Hippocampal formation (tissue), 2 donors: ENCODE data around the gene PPIA.
A peak's percentile ranks its signal among the peaks of the same experiment; 100 is the strongest.
"Not testable (repeated sequence)": the region's sequence is repeated elsewhere in the genome, so short reads cannot be mapped to it uniquely, and the experiment has no call there.

Experiments used
- DNase-seq, 2 donors: peaks; one replicate each; lab custom pipeline; 2025; lab: John Stamatoyannopoulos, UW

The PPIA gene

DNA sequence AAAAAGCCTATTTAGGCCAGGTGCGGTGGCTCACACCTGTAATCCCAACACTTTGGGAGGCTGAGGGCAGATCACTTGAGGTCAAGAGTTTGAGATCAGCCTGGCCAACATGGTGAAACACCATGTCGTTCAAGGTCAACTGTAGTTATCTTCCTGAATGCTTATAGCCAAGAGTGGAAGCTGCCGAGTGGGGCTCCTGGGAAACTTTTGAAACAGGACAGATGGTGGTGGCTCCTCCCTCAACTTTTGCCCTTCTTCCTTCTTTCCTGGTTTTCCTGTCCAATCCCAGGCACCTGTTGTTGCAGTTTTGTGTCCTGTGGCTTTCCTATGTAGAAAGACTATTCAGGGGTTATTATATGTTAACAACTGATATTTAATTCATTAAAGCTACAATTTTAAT lies 8.7 kb upstream of the PPIA start:
- no peak for DNase-seq

DNA sequence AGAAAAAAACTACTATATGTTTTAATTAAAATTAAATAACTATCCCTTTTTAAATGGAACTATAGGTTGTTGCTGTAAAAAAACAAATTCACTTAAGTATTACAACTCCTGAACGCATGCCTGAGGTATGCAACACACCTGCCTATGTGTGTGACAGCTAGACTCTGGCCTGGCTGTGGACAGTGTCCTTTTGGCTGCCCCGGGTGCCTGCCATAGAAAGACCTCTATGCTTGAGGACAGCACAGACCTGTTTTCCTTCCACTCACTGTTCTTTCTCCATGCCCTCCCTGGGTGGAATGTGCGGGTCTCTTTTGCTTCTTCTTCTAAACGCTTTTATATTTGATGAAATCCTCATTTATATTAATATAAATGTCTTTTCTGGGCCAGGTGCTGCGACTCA lies 6.5 kb upstream of the PPIA start:
- no peak for DNase-seq

DNA sequence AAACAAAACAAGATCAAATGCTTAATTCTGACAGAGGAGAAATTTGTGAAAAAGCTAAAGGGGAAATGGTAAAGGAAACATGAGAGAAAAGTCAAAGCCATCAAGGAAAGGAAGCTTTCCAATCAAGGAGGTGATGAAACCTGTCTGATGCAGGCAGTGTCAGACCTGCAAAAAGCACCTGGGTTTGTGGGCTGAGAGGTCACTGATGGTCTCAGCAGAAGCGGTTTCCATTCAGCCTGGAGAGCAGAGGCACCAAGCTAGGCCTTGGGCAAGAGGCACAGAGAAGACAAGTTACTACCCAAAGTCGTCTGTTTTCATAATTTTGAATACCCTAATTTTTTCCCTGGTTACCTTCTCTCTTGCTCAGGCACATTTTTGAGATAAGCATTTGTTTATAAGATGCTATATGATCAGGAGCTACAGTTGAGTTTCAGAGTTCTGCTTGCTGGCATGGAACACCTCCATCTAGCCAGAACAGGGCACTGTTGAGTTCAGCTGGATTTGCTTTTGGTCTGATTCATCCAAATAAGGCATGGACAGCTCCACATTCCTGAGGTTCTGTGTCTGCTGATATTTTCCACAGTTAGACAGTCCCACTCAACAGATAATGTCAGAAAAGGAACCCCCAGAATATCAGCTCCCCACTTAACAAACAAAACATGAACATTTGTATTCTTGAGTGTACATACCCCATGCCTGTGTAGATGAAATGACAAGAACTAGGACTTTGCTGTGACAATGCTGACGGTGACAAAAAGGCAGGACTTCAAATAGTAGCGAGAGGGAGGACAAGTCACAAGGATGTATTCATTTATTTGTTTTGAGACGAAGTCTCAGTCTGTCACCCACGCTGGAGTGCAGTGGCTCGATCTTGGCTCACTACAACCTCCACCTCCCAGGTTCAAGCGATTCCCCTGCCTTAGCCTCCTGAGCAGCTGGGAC lies 4.9 kb upstream of the PPIA start:
- DNase-seq, result no peak

DNA sequence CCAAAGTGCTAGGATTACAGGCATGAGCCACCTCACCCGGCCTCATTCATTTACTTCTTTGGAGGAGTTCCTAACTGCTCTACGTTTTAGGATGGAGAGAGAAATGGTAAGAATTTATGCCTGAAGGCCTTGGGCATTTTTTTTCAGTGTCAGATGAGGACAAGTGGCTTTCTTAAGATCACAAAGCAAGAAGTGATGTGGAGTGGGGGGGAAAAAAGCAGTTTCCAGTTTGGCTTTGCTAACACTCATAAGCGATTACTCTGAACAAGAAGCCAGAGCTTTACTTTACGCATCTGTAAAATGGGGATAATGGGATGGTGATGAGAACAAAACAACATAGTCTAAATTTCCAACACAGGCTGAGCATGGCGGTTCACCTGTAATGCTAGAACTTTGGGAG lies 2.6 kb upstream of the PPIA start:
- DNase-seq, result no peak

DNA sequence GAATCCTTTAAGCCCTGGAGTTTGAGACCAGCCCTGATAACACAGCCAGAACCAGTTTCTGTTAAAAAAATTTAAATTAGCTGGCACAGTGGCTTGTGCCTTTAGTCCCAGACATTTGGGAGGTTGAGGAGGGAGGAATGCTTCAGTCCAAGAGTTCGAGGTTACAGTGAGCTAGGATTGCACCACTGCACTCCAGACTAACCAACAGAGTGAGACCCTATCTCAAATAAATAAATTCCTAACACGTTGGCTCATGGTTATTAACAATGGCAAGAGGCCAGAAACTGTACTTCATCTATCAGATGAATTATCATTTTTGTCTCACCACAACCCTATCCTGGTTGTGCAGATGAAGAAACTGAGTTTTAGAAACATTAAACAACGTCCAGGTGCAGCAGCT lies 2.1 kb upstream of the PPIA start:
- no peak for DNase-seq

DNA sequence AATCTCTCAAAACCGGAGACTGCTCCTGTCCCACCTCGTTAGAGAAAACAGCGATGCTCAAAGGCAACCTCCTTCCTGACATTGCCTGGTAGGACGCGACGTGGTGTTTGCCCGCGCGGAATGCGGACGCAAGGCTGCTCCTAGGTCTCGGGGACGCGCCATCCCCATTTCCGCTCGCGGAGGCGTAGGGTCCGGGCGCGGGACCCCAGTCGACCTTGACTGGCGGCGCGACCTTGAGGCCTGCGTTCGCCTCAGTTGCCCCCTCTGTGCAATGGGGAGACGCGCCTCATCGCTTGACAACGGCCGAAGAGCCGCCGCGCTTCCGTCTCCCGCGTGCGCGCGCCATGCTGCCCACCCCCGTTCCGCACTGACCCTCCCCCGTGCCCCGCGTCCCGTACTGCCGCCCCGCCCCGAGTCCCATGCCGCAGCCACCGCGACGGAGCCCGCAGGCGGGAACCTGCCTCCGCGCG lies 412 bp upstream of the PPIA start:
- DNase-seq, result no peak

DNA sequence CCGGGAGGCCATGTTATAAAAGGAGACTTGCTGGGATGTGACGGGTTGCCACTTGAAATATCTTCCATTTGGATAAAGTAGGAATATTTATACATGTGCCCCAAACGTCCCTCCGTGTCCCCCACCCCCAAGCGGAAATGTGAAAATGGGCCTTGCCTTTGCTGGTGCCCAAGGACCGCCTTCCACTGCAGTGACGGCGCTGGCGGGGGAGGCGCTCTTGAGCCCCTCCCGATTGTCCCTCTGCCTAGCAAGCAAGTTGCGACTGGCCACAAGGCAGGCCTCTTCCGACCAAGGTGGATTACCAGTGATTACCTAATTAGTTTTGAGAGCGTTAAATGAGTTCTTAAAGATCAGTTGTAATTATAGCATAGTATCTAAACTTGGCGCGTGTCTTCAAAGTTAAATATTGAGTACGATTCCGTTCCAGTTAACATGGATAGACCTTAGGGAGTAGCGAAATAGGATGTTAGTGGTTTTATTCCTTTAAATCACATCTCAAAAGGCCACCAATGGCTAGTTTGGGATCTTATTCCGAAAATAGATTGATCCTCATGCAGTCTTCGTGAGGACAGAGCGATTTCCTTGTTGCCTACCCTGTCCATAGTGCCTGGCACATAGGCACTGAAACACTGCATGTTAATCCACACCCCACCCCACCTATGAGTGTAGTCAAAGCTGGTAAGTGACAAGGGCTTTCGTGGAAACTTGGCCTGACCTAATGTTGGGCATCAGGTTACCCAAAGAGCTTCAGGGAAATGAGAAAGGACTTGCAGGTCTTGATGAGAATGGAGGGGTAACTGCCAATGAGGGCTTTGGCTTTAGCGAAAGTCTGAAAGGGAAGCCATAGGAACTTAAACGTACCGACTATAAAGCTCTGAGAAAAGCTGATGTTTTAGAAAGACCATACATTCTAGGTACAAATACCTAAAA lies 1.1 kb downstream of the PPIA start:
- peak; percentile 83 to 85 for DNase-seq

DNA sequence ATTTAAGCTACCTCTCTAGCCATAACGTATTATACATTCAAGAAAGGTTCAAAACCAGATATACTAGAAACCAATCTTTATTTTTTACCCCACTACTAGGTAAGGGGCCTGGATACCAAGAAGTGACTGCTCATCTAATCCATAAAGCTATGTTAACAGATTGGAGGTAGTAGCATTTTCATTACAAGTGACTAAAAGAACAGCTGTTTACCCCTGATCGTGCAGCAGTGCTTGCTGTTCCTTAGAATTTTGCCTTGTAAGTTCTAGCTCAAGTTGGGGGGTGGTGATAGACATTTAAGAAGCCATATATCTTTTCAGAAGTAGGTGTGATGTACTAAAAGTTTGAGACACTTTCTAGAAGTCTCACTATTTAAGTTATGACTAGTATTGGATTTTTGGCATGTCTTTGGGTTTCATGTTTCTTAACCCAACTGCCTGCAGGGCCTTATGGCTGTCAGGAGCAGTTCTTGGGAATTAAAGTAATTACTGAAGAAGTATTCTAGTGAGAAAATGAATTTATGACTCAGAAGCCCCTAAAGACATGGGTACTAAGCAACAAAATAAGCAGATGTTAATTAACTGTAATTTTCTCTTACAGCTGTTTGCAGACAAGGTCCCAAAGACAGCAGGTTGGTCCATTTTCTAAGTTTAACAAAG lies 2.3 kb downstream of the PPIA start:
- DNase-seq, result no peak

DNA sequence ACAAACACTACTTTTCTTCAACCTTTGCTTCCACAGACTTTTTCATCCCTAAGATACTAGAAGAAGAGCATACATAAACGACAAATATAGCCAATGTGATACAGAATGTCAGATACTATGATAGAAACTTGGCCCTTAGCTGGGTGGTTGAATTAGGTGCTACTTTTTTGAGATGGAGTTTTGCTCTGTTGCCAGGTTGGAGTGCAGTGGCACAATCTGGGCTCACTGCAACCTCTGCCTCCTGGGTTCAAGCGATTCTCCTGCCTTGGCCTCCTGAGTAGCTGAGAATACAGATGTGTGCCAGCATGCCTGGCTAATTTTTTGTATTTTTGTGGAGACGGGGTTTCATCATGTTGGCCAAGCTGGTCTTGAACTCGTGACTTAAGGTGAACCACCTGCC lies 3.5 kb downstream of the PPIA start:
- DNase-seq, result no peak

DNA sequence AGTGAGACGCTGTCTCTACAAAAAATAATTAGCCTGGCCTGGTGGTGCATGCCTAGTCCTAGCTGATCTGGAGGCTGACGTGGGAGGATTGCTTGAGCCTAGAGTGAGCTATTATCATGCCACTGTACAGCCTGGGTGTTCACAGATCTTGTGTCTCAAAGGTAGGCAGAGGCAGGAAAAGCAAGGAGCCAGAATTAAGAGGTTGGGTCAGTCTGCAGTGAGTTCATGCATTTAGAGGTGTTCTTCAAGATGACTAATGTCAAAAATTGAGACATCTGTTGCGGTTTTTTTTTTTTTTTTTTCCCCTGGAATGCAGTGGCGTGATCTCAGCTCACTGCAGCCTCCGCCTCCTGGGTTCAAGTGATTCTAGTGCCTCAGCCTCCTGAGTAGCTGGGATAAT lies 5.4 kb downstream of the PPIA start:
- DNase-seq, result no peak

DNA sequence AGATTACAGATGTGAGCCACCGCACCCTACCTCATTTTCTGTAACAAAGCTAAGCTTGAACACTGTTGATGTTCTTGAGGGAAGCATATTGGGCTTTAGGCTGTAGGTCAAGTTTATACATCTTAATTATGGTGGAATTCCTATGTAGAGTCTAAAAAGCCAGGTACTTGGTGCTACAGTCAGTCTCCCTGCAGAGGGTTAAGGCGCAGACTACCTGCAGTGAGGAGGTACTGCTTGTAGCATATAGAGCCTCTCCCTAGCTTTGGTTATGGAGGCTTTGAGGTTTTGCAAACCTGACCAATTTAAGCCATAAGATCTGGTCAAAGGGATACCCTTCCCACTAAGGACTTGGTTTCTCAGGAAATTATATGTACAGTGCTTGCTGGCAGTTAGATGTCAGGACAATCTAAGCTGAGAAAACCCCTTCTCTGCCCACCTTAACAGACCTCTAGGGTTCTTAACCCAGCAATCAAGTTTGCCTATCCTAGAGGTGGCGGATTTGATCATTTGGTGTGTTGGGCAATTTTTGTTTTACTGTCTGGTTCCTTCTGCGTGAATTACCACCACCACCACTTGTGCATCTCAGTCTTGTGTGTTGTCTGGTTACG lies 6.0 kb downstream of the PPIA start:
- no peak for DNase-seq

DNA sequence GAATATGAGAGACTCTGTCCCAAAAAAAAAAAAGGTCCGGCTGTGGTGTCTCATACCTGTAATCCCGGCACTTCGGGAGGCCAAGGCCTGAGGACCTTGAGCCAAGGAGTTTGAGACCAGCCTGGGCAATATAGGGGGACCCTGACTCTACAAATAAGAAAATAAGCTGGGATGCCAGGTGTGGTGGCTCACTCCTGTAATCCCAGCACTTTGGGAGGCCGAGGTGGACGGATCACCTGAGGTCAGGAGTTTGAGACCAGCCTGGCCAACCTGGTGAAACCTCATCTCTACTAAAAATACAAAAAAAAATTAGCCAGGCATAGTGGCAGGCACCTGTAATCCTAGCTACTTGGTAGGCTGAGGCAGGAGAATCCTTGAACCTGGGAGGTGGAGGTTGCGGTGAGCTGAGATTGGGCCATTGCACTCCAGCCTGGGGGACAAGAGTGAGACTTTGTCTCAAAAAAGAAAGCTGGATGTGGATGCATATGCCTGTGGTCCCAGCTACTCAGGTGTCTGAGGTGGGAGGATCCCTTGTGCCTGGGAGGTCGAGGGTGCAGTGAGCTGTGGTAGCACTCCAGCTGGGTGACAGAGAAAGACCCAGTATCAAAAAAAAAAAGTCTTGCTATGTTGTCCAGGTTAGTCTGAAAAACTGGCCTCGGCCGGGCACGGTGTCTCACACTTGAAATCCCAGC lies 7.5 kb downstream of the PPIA start:
- not testable (repeated sequence) for DNase-seq

DNA sequence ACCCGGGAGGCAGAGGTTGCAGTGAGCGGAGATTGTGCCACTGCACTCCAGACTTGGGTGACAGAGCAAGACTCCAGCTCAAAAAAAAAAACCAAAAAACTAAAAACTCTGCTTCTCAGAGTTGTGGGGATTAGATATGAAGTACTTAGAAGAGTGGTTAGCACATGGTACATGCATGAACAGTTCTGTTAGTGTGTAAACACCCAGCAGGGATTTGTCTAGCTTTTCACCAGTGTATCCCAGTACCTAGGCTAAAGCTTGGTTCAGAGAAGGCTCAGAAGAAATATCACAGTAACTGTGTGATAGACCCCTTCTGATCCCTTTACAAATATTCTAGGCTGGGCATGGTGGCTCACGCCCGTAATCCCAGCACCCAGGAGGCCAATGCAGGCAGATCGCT lies 9.5 kb downstream of the PPIA start:
- no peak for DNase-seq

DNA sequence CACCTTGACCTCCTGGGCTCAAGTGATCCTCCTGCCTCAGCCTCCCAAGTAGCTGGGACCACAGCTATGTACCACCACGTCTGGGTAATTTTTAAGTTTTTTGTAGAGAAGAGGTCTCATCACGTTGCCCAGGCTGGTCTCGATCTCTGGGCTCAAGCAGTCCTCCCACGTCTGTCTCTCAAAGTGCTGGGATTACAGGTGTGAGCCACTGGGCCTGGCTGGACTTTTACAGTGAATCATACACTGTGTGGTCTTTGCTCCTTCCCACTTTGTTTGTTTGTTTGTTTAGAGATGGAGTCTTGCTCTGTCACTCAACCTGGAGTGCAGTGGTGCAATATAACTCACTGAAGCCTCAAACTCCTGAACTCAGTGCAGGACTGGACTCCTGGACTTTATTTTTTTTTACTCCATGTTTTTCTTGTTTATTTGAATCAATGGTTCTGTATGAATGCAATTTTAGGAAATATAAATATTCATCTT lies 12.5 kb downstream of the PPIA start:
- DNase-seq, result no peak

DNA sequence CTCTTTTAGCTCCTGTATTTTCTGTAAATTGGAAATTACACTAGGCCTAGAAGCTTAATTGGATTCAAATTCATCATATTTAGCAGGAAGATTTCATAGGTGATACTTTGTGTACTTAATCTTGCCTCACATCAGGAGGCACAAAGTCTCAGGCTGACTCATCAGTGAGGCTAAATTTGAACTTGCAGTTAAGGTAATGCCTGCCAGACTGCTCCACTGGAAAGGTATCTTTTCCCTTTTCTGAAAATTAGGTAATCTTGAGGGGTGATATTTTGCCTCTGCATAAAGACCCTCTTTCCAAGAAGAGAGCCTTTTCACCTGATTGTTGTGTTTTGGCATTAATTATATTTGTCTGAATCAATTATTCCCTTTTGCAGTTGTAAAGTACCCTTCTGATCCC lies 14.6 kb downstream of the PPIA start:
- DNase-seq, result no peak

DNA sequence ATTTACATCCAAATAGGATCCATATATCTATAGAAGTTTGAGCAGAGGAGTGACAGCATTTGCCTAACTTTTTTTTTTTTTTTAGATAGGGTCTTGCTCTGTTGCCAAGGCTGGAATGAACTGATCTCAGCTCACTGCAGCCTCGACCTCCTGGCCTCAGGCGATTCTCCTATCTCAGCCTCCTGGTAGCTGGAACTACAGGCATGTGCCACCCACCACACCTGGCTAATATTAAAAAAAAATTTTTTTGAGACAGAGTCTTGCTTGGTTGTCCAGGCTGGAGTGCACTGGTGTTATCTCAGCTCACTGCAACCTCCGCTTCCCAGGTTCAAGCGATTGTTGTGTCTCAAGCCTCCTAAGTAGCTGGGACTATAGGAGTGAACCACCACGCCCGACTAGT lies 15.1 kb downstream of the PPIA start:
- DNase-seq, result no peak

DNA sequence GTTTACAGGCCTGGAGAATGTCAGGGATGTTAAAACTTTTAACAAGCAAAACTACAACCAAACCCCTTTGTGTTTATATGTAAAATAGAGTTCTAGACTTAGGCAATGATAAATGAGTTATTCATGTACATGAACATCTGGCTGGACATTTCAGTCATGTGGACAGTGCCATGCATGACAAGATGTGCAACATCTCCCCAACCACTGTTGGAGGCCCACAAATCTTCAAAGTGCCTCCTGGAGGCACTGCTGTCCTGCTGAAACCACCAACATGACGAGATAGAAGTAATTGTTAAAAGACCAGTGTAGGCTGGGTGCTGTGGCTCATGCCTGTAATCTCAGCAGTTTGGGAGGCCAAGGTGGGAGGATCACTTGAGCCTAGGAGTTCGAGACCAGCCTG lies 18.4 kb downstream of the PPIA start:
- DNase-seq, result no peak

DNA sequence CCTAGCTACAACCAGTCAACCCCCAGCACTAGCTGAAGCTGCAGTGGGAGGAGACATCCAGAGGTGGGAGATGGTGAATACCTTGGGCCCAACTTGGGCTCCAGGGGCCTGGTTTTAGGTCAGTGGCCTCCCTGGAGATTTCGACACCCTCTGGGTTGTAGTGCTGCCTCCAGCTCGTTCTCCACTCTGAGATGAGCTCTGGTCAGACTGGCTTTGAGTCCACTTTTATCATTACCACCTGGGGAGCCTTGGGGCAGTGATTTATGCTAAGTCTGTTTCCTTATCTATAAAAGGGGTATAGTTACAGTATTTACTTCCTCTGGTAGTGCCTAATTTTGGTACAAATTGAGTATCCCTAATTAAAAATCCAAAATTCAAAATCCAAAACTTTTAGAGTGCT lies 22.8 kb downstream of the PPIA start:
- no peak for DNase-seq

DNA sequence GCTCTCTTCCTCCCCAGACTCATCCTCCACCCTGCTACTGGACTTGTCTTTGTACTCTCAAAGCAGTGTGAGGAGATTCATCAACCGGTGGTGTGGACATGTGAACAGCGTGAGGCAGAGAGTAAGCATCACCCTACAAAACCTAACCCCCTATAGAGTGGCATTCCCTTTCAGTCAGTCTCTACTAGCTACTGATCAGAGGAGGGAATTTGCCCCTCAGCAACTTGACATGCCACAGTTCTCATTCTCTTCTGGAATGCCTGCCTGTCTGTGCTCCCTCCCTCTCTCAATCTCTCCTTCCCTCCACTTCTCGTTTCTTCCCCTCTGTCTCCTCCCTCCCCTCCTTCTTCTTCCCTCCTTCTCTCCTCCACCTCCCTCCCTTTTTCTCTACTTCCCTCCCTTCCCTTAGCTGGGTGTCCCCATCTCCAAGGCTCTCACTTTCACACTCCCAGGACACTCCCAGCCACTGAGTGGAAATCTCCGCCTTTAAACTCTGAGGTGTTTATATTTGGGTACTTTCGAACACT lies 26.8 kb downstream of the PPIA start:
- DNase-seq, result no peak

DNA sequence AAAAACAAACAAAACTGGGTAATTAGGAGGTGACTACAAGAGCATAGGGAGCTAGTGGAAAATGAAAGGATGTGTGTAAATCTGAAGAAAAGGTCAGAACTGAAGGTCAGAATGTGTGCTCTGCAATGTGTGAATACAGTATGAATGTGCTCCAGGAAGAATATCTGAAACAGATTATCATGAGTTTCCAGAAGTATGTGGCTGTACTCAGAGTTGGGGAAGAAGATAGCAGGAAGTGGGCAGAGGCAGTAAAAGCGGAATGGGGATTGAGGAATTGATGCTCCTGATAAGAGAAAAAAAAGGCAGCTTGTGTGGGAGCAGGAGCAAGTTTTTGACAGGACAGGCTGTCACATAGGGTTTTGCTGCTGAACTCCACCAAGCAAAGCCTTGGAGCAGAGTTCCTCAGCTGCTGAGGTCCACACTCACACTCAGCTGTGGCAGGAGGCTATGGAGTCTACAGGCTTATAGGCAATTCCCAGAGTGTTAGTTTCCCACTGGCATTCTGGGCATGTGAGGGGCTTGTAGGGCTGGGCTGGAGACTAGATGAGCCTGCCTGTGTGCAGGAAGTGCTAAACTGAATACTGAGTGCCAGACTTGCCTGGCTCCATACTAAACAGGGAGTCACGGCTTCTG lies 28.5 kb downstream of the PPIA start:
- DNase-seq, result no peak
